Right lobe of liver (tissue), 4 donors: ENCODE measurements around the gene LRRN2.

Source experiments
- POLR2A ChIP-seq: fragments of 450-650 bp; IDR thresholded peaks from one replicate; pipeline ENCODE4 v1.6.1; 2017; ENCODE audit warnings: antibody characterized with exemption, mild to moderate bottlenecking
- TF ChIP-seq, protein P1 (sequence below), 4 donors: fragments of 200-600 bp in 3 of 4; fragments of 450-650 bp in 1 of 4; IDR thresholded peaks; one replicate each; pipeline versions ENCODE4 v1.5.1 to v1.8.0; 2016 to 2022; ENCODE audit warnings: antibody characterized with exemption in 4 of 4, mild to moderate bottlenecking in 2 of 4
- donor health status: DM: no; HTN: no; CAD: no.
- donor health status: DM: no; HTN: no; CAD: no.
- donor health status: DM: no; HTN: yes; CAD: no.

DNA sequence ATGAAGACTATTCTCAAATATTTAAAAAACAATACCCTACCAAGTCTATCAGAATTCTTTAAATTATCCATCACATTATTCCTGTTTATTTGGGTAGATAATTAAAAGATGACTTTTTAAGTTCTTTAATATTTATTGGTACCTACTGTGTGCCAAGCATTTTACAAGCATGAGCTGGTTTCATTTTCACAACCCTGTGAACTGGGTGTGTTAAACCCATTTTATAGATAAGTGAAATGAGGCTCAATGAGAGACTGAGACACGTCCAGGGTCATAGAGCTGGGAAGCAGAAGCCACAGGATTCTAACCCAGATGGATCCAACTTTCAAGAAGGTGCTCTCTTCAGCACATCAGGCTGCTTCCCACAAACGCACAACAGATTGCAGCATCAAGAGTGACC is 12.3 kb downstream of the LRRN2 start:
- TF ChIP-seq, protein P1, sequence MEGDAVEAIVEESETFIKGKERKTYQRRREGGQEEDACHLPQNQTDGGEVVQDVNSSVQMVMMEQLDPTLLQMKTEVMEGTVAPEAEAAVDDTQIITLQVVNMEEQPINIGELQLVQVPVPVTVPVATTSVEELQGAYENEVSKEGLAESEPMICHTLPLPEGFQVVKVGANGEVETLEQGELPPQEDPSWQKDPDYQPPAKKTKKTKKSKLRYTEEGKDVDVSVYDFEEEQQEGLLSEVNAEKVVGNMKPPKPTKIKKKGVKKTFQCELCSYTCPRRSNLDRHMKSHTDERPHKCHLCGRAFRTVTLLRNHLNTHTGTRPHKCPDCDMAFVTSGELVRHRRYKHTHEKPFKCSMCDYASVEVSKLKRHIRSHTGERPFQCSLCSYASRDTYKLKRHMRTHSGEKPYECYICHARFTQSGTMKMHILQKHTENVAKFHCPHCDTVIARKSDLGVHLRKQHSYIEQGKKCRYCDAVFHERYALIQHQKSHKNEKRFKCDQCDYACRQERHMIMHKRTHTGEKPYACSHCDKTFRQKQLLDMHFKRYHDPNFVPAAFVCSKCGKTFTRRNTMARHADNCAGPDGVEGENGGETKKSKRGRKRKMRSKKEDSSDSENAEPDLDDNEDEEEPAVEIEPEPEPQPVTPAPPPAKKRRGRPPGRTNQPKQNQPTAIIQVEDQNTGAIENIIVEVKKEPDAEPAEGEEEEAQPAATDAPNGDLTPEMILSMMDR (IDR thresholded peaks at IDR 0.05) = no peak
- no peak for TF ChIP-seq POLR2A
